HG03039 (cell line): ENCODE results near the gene FOCAD.
"Not testable (repeated sequence)": the region's sequence is repeated elsewhere in the genome, so short reads cannot be mapped to it uniquely, and the experiment has no call there.

Experiments
- ATAC-seq: cut with Tn5 transposase; IDR thresholded peaks from one replicate; pipeline ENCODE4 v1.9.1; 2021; ENCODE audit warnings: mild to moderate bottlenecking, moderate library complexity; ENCODE audit not compliant: unreplicated experiment

Gene FOCAD, protein sequence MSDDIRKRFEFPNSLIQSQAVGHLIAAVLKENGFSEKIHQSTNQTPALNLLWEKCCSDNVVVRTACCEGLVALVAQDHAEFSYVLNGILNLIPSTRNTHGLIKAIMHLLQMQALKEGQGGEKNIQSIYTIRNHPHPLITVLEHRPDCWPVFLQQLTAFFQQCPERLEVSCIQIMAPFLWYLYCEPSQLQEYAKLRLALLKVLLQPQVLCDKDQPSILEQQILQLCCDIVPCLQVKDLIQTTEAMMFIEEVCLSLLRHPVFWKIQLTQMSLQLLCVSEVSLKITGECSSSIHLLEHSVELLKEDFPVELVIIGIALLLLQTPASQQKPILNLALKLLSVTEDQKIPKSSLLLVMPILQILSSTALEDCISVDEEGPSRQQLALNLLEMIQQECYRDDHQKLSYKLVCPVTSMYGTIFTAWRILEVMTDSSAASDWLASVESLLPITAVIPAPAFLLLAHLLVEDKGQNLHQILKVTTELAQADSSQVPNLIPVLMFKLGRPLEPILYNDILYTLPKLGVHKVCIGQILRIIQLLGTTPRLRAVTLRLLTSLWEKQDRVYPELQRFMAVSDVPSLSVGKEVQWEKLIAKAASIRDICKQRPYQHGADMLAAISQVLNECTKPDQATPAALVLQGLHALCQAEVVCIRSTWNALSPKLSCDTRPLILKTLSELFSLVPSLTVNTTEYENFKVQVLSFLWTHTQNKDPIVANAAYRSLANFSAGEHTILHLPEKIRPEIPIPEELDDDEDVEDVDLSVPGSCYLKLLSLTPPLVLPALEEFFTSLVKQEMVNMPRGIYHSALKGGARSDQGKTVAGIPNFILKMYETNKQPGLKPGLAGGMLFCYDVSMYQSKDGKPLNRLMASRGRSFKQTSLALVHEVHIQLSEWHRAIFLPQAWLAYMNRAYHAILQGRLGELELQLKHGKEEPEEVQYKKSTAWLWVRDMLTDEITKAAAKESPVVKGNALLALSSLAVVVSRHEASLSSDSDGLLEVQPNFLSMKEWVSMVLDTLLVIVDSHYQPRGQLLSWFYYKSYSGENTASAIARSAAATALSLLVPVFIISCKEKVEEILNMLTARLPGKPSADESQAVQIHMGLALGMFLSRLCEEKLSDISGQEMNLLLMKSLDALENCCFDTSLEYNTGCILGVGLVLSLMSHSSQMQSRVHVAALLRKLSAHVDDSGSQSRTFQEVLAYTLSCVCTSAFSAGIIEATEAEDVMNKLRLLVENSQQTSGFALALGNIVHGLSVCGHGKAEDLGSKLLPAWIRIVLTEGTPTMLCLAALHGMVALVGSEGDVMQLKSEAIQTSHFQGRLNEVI (N-terminal part only)

DNA sequence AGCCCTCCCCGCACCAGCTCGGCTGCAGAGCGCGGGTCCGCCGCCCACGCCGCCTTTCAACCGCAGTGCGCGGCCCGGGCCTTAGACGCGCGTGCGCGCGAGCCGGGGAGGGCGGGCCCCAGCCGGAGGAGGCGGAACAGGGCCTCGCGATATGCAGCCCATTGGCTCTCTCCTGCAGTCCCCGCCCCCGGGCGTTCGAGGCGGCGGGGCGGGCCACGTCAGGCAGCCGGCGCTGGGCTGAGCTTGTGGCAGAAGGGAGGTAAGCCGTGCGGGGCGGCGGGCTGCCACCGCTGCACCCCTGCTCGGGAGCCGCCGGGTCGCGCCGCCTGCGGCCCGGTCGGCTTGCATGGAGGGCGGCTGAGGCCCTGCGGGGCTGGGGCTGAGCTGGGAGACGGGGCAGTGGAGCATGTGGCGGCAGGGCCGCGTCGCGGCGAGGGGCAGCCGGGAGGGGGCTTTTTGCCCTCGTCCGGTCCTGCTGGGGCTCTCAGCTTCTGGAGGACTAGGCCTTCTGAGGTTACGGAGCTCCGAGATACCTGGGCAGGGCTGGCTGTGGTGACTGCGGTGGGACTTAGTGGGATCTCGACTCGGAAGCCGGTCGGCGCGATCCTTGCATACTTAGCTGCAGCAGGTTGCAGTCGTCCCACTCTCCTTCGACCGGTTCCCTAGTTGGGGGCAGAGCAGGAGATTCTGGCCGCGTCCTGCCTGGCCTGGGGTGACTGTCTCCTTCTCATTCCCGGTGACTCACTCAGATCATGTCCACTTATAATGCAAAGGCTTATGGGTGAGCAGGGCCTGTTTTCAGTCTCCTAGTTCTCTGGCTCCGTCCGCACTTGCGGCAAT lies at the start of gene FOCAD:
FOCAD (plus strand) TSS at position 225 of the 840 bp plus-strand sequence. CDS start 31,095 bp downstream, outside the sequence.
- ATAC-seq, result peak; percentile 98

DNA sequence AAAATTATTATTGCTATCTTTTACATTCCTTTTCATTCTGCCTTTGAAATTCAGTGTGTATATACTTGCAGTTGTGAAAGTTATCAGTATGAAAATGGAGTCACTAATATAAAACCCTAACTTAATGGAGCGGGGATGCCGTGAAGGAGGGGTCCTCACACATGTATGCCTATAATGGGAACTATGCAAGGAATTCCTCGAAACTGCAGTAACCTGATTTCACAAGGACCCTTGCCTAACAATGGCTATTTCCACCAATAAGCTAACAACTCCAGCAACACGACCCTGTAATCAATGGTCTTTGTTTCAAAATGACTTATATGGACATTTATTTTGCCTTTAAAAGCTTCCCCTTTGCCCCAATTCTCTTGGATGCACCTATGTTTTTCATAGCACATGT lies 49.2 kb upstream of the FOCAD start:
- ATAC-seq, result no peak

DNA sequence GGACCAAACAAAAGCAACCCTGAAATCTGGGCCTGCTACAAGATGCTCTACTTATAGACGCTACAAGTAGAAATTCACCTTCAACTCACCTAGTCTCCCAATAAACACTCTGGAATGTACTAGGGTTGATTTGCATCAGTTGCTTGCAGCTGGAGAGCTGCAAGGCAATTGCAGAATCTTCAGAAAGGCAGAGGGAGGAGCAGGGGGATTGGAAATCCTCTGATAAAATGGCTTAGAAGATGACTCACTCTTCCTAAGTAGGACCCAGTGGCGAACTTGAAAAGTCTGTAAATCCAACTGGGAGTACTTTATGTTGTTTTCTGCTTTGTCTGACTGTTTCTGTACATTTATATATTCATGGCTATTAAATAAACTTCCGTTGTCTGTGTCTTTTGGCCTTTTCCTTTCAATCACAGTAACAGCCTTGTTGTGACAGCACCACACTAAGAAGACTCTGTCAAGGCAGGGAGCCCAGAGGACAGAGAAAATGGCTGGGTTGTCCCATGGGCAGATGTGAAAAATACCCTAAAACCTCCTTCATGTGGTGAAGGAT lies 47.1 kb upstream of the FOCAD start:
- ATAC-seq, result no peak

DNA sequence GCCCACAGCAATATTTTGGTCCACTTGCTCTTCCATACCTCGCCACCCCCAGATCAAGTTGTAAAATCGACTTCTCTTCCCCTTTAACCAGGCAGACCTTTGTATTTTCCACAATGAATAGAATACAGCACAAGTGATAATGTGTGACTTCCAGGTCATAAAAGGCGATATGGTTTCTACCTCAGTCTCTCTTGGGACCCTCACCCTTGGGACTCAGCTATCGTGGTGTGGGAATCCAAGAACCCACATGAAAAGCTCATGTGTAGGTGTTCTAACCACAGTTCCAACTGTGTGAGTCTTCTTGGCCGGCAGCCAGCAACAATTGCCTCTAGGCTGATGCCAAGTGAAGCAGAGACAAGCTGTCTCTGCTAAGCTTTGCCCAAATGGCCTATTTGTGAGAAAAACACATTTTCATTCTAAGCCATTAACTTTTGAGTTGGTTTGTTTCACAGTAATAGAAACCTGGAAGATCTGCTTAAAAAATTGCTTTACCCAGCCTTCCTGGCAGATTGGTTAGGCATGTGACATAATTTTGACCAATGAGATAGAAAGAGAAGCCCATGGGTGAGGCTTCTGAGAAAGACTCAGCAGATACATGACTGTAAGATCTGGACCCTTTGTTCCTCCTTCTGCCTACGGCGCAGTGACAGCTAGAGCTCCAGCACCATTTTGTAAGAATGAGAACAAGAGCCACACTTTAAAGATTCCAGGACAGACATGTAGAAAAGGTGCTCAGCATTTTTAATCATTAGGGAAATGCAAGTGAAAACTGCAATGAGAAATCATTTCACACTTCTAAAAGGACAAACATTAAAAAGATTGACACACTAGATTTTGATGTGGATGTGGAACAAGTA lies 43.5 kb upstream of the FOCAD start:
- ATAC-seq, result peak; percentile 82

DNA sequence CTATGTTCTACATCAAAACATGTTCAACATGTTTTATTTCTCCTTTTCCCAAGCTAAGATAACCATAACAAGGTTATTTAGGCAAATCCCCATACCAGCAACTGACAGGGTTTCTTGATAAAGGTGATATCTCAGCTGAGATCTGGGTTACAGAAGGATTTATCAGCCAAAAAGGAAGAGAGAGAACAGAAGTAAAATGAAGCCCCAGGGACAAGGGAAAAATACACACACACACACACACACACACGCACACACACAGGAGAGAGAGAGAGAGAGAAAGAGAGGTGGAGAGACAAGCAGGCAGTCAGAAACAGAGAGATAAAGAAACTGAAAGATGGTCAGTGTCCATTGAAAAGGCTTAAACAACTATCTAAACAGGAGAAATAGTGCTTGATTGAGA lies 42.0 kb upstream of the FOCAD start:
- ATAC-seq, result no peak

DNA sequence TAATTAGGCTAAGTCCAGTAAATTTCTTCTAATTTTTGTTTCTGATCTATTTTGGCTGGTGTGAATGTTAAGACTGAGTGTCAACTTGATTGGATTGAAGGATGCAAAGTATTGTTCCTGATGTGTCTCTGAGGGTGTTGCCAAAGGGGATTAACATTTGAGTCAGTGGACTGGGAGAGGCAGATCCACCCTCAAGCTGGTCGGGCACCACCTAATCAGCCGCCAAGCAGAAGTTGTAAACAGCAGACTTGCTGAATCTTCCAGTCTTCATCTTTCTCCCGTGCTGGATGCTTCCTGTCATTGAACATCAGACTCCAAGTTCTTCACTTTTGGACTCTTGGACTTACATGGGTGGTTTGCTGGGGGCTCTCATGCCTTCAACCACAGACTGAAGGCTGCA lies 40.4 kb upstream of the FOCAD start:
- no peak for ATAC-seq

DNA sequence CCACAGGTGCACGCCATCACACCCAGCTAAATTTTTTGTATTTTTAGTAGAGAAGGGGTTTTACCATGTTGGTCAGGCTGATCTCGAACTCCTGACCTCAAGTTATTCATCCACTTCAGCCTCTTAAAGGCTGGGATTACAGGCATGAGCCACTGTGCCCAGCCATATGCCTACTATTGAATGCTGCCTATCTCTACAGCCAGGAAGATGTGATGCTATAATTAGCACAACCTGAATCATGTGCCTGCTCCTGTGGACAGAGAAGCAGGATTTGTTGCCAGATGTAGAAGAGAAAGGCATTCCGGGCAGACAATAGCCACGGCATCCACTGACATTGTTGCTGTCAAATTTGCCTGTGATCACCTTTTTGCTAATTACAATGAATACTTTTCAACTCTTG lies 37.4 kb upstream of the FOCAD start:
- ATAC-seq, result no peak

DNA sequence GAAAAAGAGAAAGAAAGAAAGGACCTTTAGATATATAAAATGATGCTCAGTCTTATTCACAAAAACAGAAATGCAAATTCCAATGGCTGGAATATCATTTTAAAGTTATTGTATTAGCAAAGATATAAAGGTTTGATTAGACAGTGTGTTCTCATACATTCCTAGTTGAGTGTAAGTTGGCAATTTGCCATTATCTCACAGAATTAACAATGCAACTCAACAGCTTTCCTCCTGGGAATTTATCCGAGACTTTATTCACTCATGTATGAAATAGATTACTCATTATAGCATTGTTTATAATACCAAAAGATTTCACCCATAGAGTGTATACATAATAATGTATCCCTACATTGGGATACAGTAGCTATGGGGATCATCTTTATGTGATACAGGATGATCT lies 34.7 kb upstream of the FOCAD start:
- ATAC-seq, result no peak

DNA sequence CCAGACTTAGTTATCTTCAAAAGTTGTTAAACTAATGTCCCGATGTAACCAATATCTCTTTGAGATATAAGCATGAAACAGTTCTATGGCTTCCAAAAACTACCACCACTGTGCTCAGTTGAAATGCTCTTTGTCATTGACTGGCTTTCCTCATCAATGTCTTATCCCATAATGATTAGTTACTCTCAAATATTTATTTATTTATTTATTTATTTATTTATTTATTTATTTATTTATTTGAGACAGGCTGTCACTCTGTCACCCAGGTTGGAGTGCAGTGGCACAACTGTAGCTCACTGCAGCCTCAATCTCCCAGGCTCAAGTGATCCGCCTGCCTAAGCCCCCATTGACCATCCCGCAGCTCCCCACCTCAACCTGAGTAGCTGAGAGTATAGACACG lies 33.7 kb upstream of the FOCAD start:
- no peak for ATAC-seq

DNA sequence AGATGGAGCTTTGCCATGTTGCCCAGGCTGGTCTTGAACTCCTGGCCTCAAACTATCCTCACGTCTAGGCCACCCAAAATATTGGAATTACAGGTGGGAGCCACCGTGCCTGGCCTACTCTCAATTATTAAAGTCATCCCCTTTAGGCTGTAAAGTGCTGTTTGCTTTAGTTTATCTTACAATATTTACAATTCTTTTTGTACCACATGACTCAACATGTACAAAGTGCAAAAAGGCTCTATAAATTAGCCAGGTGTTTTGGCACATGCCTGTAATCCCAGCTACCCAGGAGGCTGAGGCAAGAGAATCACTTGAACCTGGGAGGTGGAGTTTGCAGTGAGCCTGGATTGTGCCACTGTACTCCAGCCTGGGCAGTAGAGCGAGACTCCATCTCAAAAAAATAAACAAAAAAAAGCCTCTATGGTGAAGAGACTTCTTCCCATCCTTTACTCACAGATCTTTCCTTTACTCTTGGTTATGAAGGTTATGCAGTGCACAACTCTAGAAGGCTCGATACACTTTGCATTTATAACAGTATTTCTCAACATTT lies 33.2 kb upstream of the FOCAD start:
- ATAC-seq, result no peak

DNA sequence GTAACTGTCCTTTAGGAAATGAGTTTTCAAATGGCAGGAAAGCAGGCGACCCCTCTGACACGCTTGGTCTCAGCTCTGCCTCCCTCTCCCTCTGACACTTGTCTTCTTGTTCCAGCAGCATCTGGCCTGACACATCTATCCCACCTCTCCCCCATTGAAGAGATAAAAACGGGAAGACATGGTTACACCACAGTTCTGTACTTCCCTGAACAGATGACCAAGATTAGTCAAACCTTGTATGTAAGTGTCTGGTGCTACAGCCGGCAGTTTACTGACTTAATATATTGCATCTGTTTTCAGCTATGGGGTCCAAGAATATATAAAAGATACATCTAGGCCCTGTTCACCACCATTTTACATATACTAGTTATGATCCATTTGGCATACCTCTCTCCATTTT lies 32.1 kb upstream of the FOCAD start:
- ATAC-seq, result no peak

DNA sequence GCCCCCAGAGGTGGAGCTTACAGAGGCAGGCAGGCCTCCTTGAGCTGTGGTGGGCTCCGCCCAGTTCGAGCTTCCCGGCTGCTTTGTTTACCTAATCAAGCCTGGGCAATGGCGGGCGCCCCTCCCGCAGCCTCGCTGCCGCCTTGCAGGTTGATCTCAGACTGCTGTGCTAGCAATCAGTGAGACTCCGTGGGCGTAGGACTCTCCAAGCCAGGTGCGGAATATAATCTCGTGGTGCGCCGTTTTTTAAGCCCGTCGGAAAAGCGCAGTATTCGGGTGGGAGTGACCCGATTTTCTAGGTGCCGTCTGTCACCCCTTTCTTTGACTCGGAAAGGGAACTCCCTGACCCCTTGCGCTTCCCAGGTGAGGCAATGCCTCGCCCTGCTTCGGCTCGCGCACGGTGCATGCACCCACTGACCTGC lies 25.8 kb upstream of the FOCAD start:
- ATAC-seq, result not testable (repeated sequence)

DNA sequence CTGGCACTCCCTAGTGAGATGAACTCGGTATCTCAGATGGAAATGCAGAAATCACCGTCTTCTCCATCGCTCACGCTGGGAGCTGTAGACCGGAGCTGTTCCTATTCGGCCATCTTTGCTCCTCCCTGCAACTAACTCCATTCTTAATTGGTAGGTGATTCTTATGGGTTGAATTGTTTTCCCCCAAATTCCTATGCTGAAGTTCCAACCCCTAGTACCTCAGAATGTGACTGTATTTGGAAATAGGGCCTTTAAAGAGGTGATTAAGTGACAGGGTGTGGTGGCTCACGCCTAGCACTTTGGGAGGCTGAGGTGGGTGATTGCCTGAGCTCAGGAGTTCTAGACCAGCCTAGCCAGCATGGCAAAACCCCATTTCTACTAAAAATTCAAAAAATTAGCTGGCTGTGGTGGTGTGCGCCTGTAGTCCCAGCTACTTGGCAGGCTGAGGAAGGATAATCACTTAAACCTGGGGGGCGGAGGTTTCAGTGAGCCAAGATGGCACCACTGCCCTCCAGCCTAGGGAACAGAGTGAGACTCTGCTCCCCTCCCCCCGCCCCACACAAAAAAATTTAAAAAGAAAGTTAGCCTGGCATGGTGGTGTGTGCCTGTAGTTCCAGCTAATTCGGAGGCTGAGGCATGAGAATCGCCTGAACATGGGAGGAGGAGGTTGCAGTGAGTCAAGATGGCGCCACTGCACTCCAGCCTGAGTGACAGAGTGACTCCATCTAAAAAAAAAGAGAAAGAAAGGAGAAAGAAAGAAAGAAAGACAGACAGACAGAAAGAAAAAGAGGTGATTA lies 25.2 kb upstream of the FOCAD start:
- ATAC-seq, result no peak

DNA sequence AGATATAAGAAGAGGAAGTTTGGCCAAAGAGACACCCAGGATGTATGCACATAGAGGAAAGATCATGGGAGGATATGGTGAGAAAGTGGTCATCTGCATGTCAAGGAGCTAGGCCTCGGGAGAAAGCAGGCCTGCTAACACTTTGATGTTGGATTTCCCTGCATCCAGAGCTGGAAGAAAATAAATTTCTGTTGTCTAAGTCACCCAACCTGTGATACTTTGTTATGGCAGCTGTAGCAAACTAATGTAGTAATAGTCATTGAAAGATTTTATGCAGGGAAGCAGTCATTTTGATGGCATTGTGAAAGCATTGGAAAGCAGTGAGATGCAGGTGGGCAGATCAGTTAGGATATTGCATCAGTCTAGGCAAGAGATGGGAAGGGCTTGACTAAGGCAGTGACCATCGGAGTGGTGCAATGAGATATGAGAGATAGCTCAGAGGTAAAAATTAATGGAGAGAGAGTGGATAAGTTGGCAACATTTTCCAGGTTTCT lies 24.5 kb upstream of the FOCAD start:
- ATAC-seq, result no peak

DNA sequence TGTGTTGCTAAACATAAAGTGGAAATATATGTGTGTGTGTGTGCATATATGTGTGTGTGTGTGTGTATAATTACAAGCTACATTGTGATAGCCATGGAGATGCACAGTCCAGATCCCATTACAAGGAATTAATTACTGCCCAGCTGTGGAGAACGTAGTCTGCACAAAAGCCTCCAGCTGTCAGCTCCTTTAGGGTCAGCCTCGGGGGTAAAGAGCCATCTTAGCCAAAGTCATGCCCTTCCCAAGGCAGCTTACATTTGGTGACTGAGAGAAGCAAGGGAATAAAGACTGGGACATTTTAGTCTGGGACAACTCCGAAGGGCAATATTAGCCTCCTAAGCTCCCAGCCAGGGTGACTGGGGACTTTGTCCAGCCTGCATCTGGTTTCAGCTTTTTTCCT lies 21.9 kb upstream of the FOCAD start:
- no peak for ATAC-seq

DNA sequence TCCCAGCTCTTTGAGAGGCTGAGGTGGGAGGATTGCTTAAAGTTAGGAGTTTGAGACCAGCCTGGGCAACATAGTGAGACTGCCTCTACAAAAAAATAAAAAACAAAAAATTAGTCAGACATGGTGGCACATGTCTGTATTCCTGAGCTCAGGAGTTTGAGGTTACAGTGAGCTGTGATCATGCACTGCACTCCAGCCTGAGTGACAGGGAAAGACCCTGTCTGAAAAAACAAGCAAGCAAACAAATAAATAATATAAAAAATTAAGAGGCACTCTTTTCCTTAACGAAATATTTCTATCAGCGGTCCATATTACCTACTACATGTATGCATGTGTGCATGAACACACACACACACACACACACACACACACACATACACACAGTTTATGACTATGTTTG lies 20.9 kb upstream of the FOCAD start:
- no peak for ATAC-seq

DNA sequence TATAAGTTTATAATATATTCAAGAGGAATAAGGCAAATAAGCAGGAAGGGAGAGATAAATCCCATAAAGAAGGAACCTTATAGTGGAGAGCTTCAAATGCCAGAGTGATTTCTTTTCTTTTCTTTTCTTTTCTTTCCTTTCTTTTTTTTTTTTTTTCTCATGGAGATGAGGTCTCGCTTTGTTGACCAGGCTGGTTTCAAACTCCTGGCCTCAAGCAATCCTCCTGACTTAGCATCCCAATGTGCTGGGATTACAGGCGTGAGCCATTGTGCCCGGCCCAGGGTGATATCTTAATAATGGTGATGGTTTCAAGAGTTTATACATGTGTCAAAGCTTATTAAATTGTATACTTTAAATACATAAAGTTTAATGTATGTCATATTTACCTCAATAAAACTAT lies 19.6 kb upstream of the FOCAD start:
- ATAC-seq, result no peak

DNA sequence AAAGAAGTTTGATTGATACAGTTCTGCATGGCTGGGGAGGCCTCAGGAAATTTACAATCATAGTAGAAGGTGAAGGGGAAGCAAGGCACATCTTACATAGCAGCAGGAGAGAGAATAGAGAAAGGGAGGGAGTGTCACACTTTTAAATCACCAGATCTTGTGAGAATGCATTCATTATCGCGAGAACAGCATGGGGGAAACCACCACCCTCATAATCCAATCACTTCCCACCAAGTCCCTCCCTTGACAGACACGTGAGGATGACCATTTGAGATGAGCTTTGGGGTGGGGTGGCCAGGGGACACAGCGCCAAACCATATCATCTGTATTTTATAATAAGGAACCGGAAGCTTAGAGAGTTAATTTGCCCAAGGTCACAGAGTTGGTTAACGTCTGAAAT lies 13.7 kb upstream of the FOCAD start:
- ATAC-seq, result no peak
